ENCODE measurements around the gene AGPS.

DNA sequence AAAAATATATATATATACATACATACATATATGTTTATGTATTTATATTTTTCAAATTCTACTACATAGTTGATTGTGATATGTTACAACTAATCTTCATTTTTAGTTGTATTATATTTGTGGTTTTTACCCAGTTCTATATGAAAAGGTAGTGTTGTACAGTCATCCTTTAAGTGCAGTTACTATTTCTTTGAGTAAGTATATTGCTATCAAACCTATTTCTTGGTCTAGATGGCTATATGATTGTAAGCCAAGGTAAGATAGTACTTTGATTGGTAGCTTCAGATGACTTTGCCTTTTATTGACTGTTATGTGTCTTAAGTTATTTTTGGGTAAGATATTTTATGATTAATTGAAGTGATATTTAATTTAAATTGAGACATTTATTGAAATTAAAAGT lies 89.6 kb downstream of the AGPS start:
- TF ChIP-seq, protein P1, sequence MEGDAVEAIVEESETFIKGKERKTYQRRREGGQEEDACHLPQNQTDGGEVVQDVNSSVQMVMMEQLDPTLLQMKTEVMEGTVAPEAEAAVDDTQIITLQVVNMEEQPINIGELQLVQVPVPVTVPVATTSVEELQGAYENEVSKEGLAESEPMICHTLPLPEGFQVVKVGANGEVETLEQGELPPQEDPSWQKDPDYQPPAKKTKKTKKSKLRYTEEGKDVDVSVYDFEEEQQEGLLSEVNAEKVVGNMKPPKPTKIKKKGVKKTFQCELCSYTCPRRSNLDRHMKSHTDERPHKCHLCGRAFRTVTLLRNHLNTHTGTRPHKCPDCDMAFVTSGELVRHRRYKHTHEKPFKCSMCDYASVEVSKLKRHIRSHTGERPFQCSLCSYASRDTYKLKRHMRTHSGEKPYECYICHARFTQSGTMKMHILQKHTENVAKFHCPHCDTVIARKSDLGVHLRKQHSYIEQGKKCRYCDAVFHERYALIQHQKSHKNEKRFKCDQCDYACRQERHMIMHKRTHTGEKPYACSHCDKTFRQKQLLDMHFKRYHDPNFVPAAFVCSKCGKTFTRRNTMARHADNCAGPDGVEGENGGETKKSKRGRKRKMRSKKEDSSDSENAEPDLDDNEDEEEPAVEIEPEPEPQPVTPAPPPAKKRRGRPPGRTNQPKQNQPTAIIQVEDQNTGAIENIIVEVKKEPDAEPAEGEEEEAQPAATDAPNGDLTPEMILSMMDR (conservative IDR thresholded peaks at IDR 0.05; ENCODE audit: low read depth, low read length), result no peak
- no peak for TF ChIP-seq EZH2 (IDR thresholded peaks at IDR 0.05; ENCODE audit: borderline replicate concordance, low read depth, low read length, poor library complexity, severe bottlenecking)
